HG03457 (cell line): ENCODE results near the gene CCNY.
A peak's percentile ranks its signal among the peaks of the same experiment; 100 is the strongest.
"Not testable (repeated sequence)": the region's sequence is repeated elsewhere in the genome, so short reads cannot be mapped to it uniquely, and the experiment has no call there.

Source experiments
- ATAC-seq: cut with Tn5 transposase; IDR thresholded peaks from one replicate; pipeline ENCODE4 v1.9.1; 2021; ENCODE audit warnings: moderate number of reproducible peaks; ENCODE audit not compliant: unreplicated experiment

The CCNY gene

DNA sequence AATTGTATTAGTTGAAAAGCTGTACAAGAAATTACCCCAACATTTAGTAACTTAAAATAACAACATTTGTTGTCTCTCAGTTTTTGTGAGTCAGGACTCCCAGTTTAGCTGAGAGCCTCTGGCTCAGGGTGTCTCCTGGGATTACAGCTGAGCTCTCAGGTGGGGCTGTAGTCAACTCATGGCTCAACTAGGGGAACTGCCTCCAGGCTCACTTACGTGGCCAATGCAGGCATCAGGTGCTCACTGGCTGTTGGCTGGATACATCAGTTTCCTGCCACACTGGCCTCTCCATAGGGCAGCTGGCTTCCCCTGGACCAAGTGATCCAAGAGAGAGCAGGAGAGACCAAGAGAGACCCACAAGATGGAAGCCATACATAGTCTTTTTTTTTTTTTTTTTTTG is 17.5 kb downstream of the CCNY start:
- ATAC-seq, result peak; percentile 32

DNA sequence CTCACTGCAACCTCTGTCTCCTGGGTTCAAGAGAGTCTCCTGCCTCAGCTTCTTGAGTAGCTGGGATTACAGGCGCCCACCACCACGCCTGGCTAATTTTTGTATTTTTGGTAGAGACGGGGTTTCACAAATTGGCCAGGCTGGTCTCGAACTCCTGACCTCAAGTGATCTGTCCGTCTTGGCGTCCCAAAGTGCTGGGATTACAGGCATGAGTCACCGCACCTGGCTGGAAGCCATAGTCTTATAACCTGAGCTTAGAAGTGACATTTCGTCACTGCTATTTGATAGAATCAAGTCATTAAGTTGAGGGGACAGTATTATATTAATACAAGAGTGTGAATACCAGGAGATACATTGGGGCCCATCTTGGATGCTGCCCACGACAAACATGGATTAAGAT is 17.9 kb downstream of the CCNY start:
- not testable (repeated sequence) for ATAC-seq

DNA sequence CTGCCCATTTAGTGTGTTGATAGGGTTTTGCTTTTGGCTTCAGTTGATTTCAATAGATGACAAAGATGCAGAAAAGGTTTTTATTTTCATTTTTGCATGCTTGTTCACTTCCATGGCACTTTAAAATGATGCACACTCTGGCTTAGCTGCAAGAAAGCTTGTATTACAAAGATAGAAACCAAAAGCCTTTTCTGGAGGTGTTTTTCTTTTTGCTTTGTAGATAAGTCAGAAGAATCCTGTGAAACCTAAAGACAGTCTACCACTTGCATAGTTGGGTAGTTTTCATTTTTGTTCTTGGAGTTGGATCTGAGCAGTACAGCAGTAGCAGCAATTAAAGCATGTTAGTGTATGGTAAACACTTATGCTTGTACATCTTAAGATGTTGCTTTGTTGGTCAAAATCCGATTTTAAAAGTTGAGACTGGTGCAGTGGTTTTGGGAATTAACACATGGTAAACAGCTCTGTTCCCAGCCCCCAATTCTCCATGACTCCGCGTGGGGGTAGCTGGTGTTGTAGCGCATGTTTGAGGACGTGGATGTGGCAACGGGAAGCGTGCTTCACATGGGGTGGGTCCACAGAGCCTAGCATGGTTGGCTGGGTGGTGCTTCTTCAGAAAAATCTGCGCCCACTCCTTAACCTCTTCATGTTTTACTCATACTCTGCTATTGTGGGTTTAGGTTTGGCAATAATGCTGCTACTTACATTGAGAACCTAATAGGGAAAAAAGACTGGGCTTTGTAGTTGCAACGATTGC is 19.8 kb downstream of the CCNY start:
- peak; percentile 38 for ATAC-seq

DNA sequence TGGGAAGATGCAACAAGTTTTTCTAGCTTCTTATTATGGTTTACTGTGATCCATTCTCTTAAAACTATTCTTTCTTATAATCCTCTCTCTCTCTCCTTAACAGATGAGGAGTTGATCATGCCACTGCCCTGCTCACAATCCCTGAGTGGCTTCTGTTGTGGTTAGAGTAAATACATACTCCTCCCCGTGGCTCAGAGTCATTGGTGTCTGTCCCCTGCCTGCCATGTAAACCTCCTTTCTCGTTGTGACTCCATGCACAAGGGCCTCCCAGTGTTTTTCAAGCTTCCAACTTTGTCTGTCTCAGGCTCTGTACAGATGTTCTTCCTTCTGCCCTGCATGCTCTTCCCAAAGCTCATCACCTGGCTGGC is 20.4 kb downstream of the CCNY start:
- no peak for ATAC-seq

DNA sequence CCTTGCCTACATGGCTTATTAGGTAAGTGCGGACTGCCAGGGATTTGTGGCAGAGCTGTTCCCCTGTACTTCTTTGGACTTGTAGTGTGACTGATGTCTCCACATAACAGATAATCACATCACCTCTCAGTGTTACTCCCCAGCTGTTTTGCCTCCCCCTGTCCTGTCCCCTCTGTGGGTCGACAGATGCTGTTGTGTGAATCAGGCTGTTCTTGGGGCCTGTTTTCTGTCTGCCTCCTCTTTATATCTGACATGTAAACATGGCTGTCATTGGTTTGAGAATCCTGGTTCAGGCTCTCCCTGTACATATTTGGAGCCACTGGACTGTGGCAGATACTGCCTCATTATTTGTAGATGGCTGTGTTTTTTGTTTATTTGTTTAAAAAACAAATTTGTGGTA is 22.7 kb downstream of the CCNY start:
- no peak for ATAC-seq

DNA sequence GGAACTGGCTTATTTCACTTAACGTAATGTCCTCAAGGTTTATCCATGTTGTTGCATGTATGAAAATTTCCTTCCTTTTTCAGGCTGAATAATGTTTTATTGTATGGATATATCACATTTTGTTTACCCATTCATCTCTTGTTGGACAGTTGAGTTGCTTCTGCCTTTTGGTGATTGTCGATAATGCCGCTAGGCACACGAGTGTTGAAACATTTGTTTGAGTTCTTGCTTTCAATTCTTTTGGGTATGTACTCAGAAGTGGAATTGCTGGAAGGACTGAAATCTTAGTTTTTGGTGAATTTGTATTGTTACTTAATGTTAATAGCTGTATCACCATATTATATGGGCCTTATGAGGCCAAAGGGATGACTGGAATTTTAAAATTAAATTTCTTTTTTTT is 23.6 kb downstream of the CCNY start:
- no peak for ATAC-seq

DNA sequence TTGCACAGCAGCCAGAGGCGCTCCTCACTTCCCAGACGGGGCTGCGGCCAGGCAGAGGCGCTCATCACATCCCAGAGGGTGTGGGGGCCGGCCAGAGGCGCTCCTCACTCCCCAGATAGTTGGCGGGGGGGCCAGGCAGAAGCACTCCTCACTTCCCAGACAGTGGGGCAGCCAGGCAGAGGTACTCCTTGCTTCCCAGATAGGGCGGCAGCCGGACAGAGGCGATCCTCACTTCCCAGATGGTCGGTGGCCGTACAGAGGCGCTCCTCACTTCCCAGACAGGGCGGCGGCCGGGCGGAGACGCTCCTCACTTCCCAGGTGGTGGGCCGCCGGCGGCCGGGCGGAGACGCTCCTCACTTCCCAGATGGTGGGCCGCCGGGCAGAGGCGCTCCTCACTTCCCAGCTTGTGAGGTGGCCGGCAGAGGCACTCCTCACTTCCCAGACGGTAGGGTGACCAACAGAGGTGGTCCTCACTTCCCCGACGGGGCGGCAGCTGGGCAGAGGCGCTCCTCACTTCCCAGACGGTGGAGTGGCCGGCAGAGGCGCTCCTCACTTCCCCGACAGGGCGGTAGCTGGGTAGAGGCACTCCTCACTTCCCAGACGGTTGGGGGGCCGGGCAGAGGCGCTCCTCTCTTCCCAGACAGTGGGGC is 26.5 kb downstream of the CCNY start:
- no peak for ATAC-seq

DNA sequence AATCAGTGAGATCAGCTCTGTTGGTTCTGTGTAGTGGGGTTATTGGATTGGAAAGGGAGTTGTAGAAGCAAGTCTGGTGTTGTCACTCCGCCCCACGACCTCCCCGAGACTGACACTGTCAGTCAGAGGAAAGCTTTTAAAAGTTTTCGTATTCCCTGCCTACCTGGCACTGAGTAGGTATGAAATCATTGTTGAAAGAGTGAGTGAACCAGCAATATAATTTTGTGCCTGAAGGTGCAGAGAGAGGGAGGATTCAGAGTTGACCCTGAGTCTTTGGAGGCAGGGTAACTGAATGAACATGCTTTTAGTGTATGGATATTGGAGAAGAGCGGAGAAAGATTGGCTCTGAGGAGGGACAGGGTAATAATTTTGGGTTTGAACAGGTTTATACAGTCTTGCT is 27.3 kb downstream of the CCNY start:
- no peak for ATAC-seq

DNA sequence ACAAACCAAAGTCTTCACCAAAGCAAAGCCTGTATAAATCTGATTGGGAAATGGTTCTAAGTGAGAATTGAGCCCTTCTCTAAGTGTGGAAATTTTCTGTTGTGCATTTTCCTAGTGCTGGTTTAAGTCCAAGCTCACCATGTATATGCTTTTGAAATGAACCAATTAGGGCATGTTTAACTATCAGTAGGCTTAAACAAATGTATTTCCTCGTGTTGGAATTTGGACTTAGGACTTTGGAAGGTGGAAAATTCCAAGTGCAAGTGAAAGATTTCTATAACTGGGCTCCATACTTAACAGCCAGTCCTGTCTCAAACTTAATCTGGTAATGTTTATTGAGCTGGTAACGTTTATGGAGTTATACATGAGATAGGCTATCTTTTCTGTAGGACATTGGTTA is 28.5 kb downstream of the CCNY start:
- no peak for ATAC-seq

DNA sequence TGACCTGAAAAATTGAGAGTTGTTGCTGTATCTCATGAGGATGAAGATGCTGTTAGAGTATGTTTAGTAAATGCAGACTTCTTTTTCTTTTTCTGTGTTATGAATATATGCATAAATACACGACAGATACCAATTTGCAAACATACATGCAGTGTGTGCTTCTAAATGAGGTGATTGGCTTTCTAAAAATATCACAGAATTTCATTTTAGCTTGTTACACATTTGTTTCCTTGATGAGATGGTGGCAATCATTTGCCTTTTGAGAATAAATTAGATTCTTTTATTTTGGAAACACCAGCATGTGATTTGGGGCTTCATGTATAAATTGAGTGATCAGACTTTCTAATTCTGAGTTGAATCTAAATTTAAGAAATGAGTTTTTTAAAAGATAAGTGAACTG is 29.7 kb downstream of the CCNY start:
- ATAC-seq, result no peak

DNA sequence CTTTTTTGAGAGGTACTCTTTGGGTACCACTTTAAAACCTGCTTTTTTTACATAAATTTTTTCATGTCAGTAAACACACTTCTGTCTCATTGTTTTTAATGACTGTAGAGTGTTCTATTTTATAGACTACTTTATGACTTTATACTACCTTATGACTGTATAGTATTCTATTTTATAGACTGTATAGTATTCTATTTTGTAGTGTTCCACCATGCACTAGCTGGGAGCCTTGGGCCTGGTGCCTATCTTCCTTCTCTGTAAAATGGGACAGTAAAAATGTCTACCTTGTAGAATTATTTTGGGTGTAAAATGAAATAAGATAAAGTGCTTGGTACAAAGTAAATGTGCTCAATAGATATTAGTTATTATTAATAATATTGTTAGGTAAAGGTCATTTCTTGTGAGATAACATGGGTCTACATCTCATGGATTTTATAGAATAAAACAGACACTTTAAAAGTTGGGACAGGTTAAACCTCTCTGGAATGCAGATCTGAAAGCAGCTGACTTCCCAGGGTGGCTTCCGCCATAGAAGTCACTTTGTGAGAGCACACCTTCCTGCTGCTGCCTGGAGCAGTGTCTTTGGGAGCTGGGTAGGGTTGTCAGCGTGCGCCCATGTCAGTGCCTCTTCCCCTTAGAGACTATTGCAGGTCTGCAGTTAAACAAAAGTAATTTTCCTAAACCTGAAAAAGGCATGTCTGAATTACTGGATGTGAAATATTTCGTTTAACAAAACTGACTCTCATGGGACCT is 31.0 kb downstream of the CCNY start:
- ATAC-seq, result no peak

DNA sequence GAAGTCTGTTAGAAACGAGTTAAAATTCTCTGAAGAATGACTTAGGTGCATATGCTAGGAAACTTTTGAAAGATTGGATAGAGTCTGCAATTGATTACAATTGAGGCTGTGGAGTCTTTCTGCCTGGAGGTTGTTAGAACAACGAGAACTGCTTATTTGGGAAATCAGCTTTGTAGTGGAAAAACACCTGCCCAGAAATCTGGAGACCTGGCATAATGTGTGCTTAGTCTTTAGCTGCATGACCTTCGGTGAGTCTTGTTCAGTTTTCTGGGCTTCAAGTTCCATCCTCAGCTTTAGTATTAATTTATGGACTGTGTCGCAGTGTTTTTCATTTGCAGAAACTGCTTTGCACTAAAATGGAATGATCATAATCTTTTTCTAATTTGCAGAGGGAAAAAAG is 31.7 kb downstream of the CCNY start:
- no peak for ATAC-seq

DNA sequence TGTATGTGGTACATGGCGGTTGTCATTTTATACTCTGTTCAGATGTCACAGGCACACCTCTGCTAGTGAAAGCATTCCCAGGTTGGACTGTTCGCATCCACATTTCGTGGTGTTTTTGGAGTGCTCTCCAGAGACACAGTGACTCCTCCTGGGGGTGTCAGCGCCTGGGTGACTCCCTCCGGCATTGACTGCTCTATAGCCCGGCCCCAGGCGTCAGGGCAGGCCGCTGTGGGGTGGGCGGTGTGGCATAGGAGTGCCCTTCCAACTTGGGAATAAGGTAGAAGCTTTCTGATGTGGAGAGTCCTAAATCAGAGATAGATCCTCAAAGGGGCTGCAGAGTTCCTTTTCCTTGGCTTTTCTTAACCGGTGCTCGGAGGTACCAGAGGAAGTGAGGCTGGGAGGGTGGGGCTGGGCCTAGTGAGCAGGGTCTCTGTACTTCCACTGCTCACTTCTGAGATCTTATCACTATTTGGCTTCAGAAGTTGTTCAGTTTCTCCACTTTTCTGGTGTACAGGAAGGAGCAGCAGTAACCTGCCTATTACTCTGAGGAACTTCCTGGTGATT is 32.3 kb downstream of the CCNY start:
- no peak for ATAC-seq

DNA sequence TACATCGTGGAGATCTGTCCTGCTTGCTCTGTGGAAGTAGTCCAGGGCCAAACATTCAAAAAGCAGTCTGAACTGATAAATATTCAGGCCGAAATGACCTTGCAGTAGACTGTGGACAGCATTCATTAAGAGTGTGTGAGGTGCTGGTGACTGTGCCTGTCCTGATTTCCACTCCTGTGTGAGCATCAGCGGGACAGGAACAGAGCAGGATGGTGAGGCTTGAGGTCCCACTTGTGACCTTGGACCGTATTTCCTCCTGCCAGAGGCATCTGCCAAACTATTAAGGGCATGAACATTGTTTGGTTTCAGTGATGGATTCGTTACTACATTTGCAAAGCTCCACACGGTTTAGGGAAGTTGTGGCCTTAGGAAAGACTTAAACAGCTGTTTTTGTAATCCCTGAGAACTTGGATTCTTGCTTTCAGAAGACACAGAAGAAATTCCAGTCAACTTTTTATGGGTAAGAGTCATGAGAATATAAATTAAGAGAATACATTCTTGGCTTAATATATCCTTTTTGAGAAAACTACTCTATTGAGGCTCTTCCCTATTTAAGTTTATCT is 32.8 kb downstream of the CCNY start:
- no peak for ATAC-seq

DNA sequence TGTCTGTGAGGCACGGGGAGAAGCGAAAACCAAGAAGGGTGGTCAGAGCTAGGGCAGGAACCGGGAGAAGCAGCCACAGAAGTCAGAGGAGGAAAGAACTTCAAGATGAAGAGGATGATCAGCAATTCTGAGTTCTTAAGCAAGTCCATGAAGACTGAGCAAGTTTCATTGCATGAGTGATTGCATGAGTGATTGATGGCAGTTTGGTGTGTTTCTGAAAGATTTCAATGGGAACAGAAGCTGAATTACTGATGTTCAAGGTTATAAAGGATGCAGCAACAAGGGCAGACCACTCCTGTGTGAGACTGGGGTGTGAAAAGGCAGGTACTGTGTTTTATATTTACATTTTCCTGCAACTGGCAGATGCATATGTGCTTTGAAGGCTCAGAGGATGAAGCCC is 35.4 kb downstream of the CCNY start:
- no peak for ATAC-seq

DNA sequence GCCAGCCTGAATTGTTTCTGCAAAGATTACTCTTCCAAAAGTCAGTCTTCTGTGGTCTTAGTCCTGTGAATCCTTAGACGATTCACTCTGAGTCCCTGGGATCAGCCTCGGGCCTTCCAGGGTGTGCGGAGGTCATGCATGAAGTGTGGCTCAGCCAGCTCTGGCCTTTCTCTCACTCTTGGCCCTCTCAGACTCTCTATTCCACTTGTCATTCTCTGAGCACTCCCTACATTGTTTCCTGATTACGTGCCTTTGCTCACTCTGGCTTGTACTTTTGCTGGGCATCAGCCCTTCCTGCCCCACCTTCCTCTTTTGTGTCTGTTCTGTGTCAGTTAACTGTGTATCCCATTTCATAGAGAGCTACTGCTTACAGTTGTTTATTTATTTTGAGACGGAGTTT is 36.0 kb downstream of the CCNY start:
- ATAC-seq, result no peak

DNA sequence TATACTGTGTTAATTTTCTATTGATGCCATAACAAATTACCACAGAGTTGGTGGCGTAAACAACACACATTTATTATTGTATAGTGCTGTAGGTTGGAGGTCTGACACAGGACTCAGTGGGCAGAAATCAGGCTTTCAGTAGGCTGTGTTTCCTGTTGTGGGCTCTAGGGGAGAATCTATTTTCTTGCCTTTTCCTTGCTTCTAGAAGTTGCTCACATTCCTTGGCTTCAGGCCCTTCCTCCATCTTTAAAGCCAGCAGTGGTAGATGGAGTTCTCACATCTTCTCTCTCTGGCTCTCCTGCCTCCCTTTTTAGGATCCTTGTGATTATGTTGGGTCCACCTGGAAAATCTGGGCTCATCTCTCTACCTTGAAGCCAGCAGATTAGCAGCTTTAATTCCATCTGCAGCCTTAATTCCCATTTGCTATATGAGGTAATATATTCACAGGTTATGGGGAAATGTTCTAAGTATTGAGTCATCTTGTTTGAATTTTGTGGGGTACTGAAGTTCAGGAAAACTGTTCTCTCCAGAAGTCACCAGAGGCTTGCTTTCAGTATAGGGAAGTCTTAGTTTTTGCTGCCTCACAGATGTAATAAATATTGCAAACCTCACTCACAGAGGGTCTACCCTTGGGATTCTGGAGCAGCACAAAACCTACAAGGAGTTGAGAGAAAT is 38.9 kb downstream of the CCNY start:
- ATAC-seq, result no peak

DNA sequence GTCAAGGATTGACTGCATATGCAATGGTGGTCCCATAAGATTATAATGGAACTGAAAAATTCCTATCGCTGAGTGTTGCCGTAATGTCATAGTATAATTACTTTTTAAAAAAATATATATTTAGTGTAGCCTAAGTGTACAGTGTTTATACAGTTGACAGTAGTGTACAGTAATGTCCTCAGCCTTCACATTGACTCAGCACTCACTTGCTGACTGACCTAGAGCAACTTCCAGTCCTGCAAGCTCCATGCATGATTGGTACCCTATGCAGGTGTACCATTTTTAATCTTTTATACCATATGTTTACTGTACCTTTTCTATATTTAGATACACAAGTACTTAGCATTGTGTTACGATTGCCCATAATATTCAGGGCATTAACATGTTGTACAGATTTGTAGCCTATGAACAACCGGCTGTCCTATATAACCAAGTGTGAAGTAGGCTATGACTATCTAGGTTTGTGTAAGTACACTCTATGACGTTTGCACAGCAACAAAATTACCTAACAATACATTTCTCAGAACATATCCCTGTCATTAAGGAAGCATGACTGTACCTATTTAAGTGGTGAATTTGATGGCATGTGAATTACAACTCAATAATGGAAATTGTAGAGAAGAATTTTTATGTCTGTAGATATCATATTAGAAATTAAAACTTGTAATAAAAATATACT is 40.9 kb downstream of the CCNY start:
- ATAC-seq, result no peak

DNA sequence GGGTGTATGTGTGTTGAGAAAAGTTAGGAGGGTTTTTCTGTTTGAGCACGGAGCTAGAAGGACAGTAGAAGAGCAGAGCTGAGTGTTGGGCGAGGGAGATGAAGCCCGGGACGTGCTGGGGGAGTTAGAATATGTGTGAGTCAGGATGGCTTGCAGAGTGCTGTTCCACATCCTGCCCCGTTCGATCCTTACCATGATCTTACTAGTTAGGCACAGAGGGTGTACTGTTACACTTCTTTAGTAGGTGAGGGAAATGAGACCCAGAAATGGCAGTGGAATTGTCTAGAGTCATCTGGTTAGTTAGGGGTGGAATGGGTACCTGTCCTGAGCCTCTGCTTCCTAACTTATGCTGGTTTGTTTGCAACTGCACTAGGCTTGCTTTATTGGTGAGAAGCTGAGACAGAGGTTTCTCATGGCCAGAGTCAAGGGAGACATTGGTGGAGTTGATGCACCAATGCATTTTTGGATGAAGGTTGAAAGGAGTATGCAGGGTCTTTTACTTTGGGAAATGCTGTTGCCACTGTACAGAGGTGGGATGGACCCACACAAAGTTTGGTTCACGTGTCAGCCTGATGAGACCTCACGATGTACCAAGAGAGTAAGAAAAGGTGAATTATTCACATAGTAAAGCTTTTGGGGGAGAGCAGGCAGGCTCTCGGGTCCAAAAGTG is 42.4 kb downstream of the CCNY start:
- ATAC-seq, result no peak
